EL (cell line): ENCODE measurements around the gene TMCC1.
"Not testable (repeated sequence)": the region's sequence is repeated elsewhere in the genome, so short reads cannot be mapped to it uniquely, and the experiment has no call there.

Experiments
- DNase-seq: peaks from one replicate; pipeline ENCODE4 v3.0.0-alpha.2; 2016

TMCC1 gene

GRCh38 chr3:129673897-129674797 lies 219.4 kb downstream of the TMCC1 start:
- DNase-seq, result no peak

DNA sequence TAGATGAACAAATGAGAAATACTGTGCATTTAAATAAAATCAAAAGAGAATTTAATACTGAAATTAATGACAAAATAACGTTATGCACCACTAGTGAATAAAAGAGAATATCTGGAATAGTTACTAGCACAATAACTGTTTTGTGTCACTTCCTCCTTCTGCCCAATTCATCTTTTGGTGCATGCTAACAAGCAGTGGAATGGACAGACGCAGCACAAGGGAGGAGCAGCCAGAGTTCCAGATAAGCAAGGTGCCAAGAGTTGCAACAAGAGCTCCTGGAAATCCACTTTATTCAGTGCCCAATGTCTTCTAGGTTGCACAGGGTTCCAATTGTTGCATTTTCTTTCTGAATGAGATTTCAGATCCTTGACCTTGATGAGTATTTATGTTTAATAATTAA lies 220.5 kb downstream of the TMCC1 start:
- DNase-seq, result no peak

DNA sequence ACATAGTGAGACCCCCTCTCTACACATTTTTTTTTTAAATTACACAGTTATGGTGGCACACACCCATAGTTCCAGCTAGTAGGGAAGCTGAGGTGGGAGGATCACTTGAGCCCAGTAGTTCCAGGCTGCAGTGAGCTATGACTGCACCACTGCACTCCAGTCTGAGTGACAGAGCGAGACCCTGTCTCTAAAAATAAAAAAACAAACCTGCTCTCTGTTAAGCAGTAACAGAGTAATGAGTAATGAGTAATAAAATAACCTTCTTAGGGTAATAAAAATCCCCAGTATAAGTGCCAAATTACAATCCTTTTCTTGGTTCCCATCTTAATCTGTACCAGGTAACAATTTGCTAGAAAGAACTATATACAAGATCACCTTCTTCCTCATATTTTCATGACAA lies 221.1 kb downstream of the TMCC1 start:
- no peak for DNase-seq

DNA sequence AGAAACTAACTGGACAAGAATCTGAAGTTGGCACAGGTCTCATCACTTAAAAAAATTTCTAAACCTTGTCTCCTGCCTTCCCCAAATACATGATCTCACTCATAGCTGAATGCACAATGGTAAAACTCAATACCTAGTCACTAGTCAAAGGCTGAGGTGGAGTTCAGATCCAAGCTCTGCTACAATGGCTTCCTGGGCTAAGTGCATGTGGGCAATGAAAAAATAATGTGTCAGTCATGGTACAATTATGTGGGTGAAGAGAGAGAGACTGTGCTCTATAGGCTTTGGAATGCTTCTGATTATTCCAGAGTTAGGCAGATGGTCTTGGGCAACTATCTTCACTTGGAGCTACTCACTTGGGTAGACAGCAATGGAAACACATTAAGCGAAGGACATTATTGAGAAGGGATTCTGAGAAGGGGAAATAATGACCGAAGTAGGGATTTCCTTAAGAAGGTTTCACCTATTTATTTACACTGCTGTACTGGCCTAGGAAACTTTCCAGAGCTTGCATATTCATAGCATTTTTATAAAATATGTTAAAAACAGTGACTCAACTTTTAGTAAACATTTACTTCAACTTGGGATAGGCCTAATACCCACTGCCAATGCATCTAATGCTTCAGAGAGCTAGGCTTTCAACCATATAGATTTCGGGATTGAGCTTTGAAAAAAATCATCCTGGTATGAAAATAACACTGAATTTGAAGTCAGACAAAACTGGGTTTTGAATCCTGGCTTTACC lies 228.3 kb downstream of the TMCC1 start:
- peak; percentile 76 for DNase-seq

- DNase-seq, result no peak
These were observed 229.4 kb downstream of the TMCC1 start for GRCh38 chr3:129663930-129664646.

DNA sequence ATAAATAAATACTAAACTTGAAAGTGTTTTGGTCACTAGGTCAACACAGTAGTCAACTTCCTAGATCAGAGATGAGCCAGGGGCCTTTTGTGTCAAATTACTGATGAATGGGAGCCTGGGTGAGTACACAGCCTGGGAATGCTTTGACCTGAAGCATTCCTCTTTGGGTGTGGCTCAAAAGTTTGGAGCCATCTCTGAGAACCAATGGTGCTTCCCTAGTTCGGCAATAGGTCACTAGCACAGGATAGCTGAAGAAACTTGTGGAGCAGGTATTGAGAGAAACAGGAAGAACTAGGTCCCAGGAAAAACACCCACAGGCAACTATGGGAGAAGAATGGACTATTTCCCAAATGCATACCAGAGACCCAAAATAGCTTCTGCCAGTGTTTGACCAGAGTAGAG lies 230.5 kb downstream of the TMCC1 start:
- peak; percentile 8 for DNase-seq

DNA sequence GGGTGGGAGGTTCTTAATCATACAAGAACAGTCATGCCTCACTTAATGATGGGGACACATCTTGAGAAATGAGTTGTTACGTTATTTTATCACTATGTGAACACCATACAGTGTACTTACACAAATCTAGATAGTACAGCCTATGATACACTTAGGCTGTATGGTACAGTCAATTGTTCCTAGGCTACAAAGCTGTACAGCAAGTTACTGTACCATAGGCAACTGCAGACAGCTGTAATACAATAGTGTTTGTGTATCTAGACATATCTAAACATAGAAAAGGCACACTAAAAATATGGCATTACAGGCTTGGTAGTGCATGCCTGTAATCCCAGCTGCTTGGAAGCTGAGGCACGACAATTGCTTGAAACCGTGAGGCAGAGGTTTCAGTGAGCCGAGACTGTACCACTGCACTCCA lies 231.3 kb downstream of the TMCC1 start:
- DNase-seq, result no peak

DNA sequence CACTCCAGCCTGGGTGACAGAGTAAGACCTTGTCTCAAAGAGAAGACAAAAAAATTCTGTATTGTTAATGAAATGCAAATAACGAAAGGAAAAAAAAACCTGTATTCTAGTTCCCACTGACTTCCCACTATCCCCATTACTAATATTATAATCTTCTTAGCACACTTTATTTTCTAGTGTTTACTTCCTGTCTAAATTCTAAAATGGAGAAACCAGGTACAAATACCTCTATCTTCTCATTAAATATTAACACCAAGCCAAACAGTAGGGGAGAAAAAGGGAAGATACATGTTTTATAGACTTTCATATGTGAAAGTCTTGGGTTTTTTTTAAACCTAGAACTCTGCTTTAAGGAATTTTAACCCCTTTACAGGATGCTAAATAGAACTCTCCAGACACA lies 231.7 kb downstream of the TMCC1 start:
- no peak for DNase-seq

DNA sequence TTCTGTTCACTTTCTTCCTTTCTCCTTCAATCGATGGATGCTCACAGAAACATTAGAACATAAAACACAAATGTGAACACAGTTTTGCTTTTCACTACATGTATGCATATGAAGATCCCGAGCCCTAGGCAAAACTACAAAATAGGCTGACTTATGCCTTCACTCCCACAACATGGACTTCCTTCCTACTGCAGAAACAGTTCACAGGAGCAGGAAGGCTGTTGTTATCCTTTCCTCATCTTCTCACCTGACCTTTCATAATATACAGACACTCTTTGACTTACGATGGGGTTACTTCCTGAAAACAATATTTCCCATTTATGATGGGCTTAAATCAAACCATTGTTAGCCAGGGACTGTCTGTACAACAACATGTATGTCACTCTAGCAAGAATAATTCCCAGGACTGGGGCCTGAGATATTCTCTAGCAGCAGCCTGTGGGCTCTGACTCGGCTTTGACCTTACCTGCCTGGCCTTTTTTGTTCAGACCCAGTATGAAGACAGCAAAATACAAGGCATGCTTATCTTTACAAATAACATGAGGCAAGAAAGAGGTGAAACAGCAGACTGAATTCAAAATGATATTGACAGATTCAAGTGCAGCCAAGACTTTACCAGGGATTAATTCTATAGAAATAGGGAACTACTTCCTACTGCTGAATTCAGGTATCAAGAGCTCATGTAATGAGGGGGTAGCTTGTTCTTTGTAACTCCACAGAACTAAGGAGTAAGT lies 235.2 kb downstream of the TMCC1 start:
- DNase-seq, result no peak

DNA sequence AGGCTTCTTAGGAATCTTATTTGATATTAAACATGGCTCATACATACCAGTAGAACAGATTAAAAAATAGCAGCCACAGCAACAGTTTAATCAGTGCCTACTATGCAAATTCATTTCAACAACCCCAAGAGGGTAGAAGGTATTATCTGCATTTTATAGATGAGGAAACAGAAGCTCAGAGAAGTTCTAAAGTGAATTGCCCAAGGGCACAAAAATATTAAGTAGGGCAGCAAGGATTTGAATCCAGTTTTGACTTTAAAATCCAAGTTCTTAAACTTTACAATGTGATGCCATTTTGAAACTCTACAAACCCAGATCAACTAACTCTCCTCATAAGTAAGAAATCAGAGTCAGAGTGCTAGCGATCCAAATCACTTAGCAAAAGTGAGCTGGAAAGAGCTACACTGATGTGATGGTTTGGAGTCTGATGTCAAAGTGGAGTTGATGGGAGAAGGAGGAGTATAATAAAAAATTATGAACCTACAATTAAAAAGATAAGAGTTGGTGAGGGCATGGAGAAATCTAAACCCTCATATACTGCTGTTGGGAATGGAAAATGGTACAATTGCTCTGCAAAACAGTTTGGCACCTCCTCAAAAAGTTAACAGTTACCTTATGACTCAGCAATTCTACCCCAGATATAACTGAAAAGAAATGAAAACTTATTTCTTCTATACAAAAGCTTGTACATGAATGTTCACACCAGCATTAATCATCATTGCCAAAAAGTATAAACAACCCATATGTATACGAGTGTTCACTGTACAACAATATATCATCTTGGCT lies 236.1 kb downstream of the TMCC1 start:
- no peak for DNase-seq

DNA sequence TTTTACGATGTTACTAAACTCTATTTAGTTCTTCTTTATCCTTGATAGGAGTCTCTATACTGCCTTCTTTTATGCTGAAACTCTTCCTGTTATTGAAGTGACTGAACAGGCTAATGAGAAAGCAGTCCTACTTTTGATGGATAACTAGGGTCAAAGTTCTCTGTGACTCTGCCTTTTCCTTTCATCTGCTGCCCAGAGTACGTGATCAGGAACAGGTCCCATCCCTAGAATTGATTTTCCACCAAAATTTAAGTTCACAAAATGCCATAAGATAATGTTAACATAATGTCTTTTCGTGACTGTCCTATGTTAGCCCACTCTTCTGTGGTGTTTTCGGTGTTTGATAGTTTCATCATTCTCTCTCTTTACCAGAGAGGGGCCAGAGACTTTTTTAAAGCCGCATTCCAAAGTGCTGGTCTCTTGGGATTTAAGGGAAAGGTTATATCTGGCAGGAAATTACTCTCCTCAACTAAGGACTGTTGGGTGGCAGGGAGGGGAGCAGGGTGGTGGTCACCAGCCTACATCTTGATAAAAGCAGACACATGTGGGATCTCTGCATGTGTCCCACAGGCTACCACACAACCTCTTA lies 236.8 kb downstream of the TMCC1 start:
- no peak for DNase-seq

DNA sequence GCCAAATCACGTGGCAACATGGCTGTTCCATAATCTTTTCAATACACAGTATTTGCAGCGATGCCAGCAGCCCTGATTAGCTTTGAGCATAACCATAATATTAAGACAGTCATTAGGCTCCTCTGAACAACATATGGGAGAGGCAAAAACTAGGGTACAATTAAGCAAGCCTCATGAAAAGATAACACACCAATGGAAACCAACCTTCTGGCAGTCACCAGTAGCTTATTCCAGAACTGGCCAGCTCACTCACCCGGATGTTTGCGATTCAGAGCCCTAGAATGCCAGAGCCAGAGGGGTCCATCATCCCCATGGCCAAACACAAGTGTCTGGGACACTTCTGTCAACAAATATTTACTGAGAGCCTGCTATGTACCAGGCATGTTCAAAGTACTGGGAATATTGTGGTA lies 238.2 kb downstream of the TMCC1 start:
- DNase-seq, result no peak

- DNase-seq, result peak; percentile 74
These were observed 239.4 kb downstream of the TMCC1 start for GRCh38 chr3:129654131-129654530.

GRCh38 chr3:129653019-129653418 lies 240.5 kb downstream of the TMCC1 start:
- DNase-seq, result no peak

DNA sequence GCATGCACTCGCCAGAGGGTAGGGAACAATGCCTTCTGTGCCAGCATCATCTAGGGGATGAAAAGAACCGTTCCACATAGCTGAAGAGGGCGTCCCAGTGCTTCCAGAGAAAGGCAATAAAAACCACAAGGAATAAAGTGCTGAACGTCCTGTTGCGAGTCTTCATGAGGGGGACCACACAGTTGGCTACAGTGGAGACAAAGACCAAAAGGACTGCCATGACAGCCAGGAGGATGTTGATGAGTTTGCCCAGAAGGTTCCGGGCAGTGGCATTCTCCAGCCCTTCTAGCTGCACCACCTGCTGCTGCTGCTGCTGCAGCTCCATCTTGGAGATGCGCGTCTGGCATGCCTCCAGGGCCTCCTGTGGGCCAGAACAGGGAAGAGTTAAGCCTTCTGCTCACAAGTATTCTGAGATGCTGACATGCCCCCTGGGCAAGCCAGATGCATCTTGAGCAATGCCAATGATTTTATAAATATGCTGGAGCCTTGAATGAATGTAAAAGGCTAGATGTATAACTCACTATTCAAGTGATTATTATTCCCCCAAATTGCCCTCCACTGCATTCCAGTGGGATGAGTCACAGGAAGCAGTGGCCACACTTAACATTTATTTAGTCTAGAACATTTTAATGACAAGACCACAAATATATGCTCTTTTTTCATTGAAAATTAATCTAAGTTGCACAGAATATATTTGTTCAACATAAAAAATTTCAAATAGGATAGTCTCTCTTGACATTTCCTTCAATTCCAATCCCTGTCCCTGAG lies 241.9 kb downstream of the TMCC1 start:
- DNase-seq, result peak; percentile 95

DNA sequence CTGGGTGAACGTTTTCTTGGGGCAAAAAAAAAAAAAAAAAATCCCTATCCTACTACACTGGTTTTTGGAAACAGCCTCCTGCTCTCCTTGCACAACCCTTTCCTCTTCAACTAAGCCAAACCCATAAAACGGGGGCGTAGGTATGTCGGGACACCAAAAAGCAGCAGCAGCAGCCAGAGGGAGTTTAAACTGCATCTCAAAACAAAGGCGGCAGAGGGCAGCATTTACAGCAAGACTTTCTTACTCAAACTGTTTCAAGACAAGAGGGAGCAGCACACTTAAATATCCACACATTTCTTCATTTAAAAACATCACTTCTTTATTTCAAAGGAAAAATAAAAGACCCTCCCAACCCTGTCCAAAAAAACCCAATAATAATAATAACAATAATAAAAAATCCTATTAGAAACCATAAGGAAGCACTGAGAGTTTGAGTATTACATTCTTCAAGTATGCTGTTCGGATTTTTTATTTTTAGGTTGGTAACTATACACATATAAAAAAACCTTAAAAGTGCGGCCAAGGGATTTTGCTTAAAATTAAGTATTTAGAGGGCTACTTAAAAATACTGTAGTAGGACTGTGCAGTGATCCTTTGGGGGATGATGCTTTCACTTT lies 243.1 kb downstream of the TMCC1 start:
- DNase-seq, result peak; percentile 77

DNA sequence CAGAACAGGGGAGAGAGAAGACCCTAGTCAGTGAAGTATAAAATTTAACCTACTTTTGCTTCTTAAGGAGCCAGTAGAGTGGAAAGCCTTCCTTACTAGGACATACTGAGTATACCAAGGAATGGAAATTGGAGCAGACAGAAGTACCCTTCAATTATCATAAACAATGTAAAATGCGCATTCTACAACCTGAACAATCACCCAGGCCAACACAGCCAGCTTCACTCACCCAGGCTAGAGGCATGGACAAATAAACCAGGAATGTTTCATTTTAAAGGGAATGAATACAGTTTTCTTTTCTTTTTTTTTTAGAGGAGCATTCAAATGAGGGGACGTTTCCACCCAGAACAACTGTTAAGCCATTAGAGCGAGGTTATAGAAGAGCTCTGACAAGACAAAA lies 245.1 kb downstream of the TMCC1 start:
- DNase-seq, result no peak

DNA sequence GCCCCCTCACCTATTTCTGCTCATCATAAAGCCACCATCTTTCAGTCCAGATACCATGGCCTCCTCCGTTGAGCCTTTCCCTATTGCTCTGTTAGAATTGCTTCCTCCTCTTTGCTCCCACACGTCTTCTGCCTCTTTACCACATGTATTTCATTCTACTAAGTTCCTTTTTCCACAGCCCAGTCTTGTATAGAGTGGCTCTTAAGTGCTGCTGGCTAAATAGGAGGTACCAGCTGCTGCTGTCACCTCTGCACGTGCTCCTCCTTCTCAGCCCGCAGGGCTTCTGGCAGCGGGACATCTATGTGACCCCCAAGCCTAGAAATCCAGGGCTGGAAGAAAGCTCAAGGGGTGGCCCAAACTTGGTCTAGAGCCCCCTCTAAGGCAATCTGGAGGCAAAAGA lies 248.2 kb downstream of the TMCC1 start:
- no peak for DNase-seq

DNA sequence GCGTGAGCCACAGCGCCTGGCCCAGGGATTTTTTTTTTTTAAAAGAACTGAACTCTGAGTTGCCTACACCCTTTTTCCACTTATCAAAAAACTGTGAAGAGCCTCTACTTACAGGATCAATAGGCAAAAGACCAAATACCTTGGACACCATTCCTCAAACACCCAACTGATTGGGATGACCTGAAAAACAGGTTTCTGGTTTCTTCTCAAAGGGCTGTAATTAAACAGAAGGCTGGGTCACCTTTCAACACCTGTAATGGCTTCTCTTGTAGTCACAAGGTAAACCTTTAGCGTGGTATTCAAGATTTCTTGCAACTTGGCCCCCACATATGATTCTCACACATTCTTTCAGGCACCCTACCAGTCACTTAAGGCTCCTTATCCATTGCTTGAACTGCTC lies 248.7 kb downstream of the TMCC1 start:
- DNase-seq, result no peak

GRCh38 chr3:129641567-129642260 lies 251.8 kb downstream of the TMCC1 start:
- not testable (repeated sequence) for DNase-seq
